Neural crest cell (in vitro differentiated cells): Measurements from ENCODE around the gene TRIP4. TPM values are rescaled to one million over a fixed set of nuclear protein-coding genes. Genes with fewer than 3 reads are reported as not detected.

Experiments
- DNase-seq: peaks from one replicate; pipeline ENCODE4 v3.0.0; 2021; ENCODE audit warnings: low read depth, mixed read lengths, low spot score
- H3K27ac Mint-ChIP-seq: one replicate; pipeline ENCODE4 v1.8.0; 2021; ENCODE audit warnings: mild to moderate bottlenecking, mixed read lengths; ENCODE audit not compliant: unreplicated experiment
- H3K27me3 Mint-ChIP-seq: 2 replicates; pipeline ENCODE4 v1.8.0; 2021; ENCODE audit warnings: low read depth, mild to moderate bottlenecking, mixed read lengths
- H3K36me3 Mint-ChIP-seq: 2 replicates; pipeline ENCODE4 v1.8.0; 2021; ENCODE audit warnings: low read depth, mild to moderate bottlenecking, mixed read lengths
- H3K4me1 Mint-ChIP-seq: 2 replicates; pipeline ENCODE4 v1.8.0; 2021; ENCODE audit warnings: mixed read lengths
- H3K4me3 Mint-ChIP-seq: one replicate; pipeline ENCODE4 v1.8.0; 2021; ENCODE audit warnings: mild to moderate bottlenecking, mixed read lengths
- H3K9me3 Mint-ChIP-seq: 2 replicates; pipeline ENCODE4 v1.8.0; 2021; ENCODE audit warnings: mixed read lengths
- CTCF ChIP-seq: fragments of 200-600 bp; sonication (generic); conservative IDR thresholded peaks from 2 replicates; pipeline ENCODE4 v1.5.0; 2021; ENCODE audit warnings: antibody characterized with exemption, mild to moderate bottlenecking
- total RNA-seq: library from RNA; stranded (reverse); gene quantifications from 2 replicates; pipeline ENCODE4 v1.2.1, GENCODE V29; 2021

The TRIP4 gene
- total RNA-seq, 1 donor from 2014 or later, result 20.8 TPM

- H3K4me3 Mint-ChIP-seq, result no peak overlapping the region
- H3K4me1 Mint-ChIP-seq, result peaks cover 12% of the 10 kb centered on the region
- H3K36me3 Mint-ChIP-seq, result peaks cover 3% of the 10 kb centered on the region
- H3K27me3 Mint-ChIP-seq, result no peaks in the 10 kb centered on the region
- no peak for DNase-seq
- no peak for TF ChIP-seq CTCF
- no peaks in the 10 kb centered on the region for H3K9me3 Mint-ChIP-seq
- H3K27ac Mint-ChIP-seq, result no peak overlapping the region
Observed at GRCh38 chr15:64429448-64429847, 41.8 kb downstream of the TRIP4 start.

DNA sequence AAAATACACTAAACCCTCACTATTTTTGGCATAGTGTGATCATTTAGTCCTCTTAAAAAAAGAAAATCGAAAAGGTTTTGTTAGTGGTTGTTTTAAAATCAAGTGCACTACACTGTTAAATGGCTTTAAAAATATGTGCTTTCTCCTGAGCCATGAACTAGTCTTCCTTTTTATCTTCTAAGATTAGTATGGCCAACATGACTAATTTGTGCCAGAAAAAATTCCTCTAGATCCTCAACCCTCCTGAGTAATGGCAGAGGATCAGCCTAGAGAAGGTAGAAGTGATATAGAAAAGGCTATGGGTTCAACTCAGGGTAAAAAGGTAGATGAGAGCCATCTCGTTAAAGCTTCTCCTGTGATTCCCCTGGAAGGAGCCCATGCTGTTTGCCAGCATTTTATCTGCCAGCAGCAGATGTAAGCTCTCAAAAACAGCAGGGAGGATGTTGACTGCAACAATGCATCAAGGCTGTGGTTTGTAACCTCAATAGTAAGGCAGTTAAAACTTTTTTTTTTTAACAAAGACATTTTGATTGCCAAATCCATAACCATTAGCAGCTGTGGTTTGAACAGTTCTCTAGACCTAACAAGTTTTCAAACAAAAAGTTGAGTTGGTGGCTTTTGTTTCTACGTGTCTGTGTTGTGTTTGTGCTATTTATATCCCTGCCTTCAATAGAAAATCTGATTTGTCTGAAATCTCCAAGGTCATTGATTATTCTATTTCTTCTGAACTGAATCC is 42.5 kb downstream of the TRIP4 start:
- DNase-seq, result no peak
- Mint-ChIP-seq H3K9me3 (no peaks in the 10 kb centered on the region), H3K4me1 (peaks cover 12% of the 10 kb centered on the region), H3K27me3 (no peaks in the 10 kb centered on the region), H3K27ac (peak overlapping the region; percentile 16), H3K4me3 (no peak overlapping the region), H3K36me3 (peaks cover 4% of the 10 kb centered on the region)
- TF ChIP-seq CTCF, result no peak

GRCh38 chr15:64437982-64438381 is 50.3 kb downstream of the TRIP4 start:
- H3K36me3 Mint-ChIP-seq, result peaks cover 13% of the 10 kb centered on the region
- H3K27me3 Mint-ChIP-seq, result no peaks in the 10 kb centered on the region
- no peaks in the 10 kb centered on the region for H3K4me1 Mint-ChIP-seq
- DNase-seq, result no peak
- no peak overlapping the region for H3K4me3 Mint-ChIP-seq
- no peak for TF ChIP-seq CTCF
- H3K9me3 Mint-ChIP-seq, result no peaks in the 10 kb centered on the region
- no peak overlapping the region for H3K27ac Mint-ChIP-seq

- Mint-ChIP-seq H3K9me3 (no peaks in the 10 kb centered on the region), H3K36me3 (peaks cover 11% of the 10 kb centered on the region), H3K27ac (no peak overlapping the region), H3K4me3 (no peak overlapping the region), H3K4me1 (no peaks in the 10 kb centered on the region), H3K27me3 (no peaks in the 10 kb centered on the region)
- no peak for TF ChIP-seq CTCF
- DNase-seq, result no peak
Observed at GRCh38 chr15:64438653-64439447, 51.2 kb downstream of the TRIP4 start.

DNA sequence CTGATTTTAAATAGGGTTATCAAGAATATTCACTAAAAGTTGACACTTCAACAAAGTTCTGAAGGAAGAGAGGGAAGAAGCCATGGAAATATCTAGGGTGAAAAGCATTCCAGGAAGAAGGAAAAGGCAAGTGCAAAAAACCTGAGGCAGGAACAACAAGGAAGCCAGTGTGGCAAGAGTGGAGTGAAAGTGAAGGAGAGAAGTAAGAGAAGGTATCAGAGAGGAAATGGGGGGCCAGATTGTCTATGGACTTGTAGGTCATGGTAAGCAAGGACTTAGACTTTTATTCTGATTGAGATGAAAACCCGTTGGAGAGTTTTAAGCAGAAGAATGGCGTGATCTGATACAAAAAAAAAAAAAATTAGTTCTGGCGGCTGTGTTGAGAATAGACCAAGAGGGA is 54.2 kb downstream of the TRIP4 start:
- H3K4me3 Mint-ChIP-seq, result no peak overlapping the region
- no peaks in the 10 kb centered on the region for H3K4me1 Mint-ChIP-seq
- DNase-seq, result no peak
- no peaks in the 10 kb centered on the region for H3K27me3 Mint-ChIP-seq
- peak overlapping the region; percentile 12 for H3K27ac Mint-ChIP-seq
- H3K9me3 Mint-ChIP-seq, result no peaks in the 10 kb centered on the region
- H3K36me3 Mint-ChIP-seq, result peaks cover 9% of the 10 kb centered on the region
- no peak for TF ChIP-seq CTCF
